Fibroblast of pulmonary artery (primary cell): Measurements from ENCODE around the gene SLC35D2.

Source experiments
- DNase-seq: peaks from one replicate; pipeline ENCODE4 v3.0.0-alpha.2; 2010; ENCODE audit warnings: low read depth
- H3K4me3 ChIP-seq: replicated peaks from 2 replicates; pipeline ENCODE4 v1.5.1; 2011; ENCODE audit warnings: low read depth, mild to moderate bottlenecking, control low read depth, low read length, moderate library complexity
- TF ChIP-seq, protein P1 (sequence below): IDR thresholded peaks from 2 replicates; pipeline ENCODE4 v1.5.1; 2011; ENCODE audit warnings: mild to moderate bottlenecking, control low read depth, low read length, inconsistent platforms; ENCODE audit errors: missing control alignments

Gene SLC35D2

DNA sequence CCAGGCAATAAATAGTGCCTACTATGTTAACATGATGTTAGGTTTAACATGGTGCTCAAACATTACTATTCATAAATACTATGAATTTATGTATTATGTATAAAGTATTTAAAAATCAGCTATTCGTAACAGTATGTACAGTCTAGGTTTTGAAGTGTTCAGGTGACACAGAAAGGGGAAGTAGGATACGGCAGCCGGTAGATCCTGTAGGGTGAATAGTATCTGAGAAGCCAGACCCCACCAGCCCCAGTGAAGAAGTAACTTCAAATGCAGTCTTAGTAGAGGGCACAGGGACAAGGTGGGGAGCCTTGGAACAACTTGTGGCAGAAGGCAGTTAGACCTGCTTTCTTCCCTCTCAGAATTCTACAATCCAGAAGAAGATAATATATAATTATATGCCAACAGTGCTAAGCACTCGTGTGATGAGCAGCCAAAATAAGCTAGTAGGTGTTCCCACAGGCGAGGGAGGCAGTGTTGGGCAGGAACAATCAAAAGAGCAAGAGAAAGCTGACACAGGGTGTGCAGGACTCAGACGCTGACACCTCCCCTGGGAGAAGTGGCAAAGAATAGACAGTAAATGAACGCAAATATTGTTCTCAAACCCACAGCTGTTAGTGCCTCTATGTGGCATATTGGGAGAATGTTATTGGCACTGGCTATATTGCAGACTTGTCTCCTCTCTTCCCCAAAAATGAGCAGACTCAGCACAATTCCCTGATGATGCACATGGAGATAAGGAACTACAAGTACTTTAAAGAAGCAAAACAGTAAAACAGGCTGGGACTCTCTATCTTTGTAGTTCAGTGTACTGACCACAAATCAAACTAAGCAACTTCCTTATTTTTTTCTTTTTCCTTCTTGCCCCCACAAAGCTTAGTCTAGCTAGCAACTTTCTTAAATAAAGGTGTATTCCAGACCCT lies 30.1 kb upstream of the SLC35D2 start:
- TF ChIP-seq, protein P1, sequence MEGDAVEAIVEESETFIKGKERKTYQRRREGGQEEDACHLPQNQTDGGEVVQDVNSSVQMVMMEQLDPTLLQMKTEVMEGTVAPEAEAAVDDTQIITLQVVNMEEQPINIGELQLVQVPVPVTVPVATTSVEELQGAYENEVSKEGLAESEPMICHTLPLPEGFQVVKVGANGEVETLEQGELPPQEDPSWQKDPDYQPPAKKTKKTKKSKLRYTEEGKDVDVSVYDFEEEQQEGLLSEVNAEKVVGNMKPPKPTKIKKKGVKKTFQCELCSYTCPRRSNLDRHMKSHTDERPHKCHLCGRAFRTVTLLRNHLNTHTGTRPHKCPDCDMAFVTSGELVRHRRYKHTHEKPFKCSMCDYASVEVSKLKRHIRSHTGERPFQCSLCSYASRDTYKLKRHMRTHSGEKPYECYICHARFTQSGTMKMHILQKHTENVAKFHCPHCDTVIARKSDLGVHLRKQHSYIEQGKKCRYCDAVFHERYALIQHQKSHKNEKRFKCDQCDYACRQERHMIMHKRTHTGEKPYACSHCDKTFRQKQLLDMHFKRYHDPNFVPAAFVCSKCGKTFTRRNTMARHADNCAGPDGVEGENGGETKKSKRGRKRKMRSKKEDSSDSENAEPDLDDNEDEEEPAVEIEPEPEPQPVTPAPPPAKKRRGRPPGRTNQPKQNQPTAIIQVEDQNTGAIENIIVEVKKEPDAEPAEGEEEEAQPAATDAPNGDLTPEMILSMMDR = no peak
- no peak overlapping the region for H3K4me3 ChIP-seq
- DNase-seq = no peak

DNA sequence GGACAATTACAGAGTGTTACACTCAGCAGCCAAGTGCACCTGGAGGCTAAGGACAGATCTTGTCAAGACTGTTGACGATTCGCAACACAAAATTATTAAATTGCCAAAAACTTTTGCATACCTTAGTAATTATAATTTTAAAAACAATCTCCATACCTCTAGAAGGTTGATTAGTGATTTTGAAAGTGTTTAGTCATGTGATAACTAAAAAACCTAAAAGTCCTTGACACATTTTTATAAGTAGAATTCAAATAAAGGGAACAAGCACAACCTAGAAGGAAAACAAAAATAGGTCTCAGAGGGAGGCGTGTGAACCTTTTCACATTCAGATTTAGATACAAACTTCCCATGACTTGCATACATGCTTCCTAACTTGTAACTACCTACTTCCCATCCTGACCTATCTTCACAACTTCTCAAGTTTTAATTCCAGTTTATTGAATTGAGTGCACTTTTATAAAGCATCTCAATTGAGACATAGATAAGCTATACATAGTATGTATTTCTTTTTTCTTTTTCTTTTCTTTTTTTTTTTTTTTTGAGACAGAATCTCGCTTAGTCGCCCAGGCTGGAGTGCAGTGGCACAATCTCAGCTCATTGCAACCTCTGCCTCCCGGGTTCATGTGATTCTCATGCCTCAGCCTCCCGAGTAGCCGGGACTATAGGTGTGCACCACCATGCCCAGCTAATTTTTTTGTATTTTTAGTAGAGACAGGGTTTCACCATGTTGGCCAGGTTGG lies 28.8 kb upstream of the SLC35D2 start:
- DNase-seq = no peak
- H3K4me3 ChIP-seq = no peak overlapping the region
- TF ChIP-seq, protein P1 = no peak

DNA sequence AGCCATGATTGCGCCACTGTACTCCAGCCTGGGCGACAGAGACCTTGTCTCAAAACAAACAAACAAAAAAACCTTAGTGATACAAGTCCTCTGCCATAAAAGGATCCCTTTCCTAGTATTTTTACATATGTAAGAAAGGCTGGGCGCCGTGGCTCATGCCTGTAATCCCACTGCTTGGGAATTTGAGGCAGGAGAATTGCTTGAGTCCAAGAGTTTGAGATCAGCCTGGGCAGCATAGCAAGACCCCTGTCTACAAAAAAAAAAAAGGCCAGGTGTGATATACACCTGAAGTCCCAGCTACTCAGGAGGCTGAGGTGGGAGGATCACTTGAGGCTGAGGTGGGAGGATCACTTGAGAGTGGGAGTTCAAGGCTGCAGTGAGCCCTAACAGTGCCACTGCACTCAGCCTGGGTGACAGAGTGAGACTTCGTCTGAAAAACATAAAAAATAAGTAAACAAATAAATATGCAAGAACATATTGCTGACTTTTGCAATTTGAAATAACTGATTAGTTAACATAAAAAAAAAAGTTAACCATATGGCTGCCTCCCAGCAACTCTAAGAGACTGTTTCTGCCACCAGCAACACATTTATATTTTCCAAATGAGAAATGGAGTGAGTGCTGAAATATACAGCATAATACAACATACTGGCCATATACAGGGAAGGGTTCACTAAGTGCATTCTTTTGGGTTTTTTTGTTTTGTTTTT lies 27.8 kb upstream of the SLC35D2 start:
- TF ChIP-seq, protein P1 = no peak
- DNase-seq = no peak
- H3K4me3 ChIP-seq = no peak overlapping the region

DNA sequence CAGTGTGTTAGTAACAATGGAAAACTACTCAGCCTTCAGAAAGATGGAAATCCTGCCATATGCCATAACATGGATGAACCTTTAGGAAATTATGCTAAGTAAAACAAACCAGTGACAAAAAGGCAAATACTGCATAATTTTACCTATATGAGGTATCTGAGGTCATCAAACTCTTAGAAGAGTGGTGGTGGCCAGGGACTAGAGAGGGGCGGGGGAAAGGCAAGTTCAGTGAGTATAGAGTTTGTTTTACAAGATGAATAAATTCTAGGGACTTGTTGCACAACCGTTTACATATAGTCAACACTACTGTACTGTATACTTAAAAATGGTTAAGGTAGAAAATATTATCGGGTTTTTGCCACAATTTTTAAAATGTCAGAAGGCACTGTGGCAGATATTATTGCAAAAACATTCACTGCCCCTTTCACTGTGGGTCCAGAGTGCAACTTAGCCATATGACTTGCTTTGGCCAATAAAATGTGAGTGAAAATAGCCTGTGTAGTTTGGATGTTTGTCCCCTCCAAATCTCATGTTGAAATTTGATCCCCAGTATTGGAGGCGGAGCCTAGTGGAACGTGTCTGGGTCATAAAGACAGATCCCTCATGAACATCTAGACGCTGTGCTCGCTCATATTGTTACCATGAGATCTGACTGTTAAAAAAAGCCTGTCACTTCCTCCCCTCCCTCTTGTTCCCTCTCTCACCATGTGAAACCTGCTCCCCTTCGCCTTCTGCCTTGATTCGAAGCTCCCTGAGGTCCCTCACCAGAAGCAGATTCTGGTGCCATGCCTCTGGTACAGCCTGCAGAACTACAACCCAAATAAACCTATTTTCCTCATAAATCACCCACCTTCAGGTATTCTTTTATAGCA lies 25.1 kb upstream of the SLC35D2 start:
- H3K4me3 ChIP-seq = no peak overlapping the region
- TF ChIP-seq, protein P1 = no peak
- DNase-seq = no peak

DNA sequence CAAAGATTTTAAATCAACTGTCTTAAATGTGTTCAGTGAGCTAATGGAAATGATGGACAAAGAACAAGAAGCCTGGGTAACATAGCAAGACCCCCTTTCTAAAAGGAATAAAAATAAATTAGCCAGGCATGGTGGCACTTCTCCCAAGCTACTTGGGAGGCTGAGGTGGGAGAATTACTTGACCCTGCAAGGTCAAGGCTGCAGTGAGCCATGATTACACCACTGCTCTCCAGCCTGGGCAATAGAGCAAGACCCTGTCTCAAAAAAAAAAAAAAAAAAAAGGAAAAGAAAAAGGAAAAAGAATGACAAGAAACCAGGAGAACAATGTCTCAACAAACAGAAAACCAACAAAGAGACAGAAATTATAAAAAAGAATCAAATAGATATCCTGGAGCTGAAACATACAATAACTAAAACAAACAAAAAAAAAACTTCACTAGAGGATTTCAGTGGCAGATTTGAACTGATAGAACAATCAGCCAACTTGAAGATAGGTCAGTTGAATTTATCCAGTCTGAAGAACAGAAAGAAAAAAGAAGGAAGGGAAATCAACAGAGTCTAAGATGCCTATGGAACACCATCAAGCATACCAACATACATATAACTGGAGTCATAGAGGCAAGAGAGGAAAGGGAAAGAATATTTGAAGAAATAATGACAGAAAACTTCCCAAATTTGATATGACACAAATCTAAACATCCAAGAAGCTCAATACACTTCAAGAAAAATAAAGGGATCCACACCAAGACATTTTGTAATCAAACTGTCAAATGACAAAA lies 16.8 kb upstream of the SLC35D2 start:
- H3K4me3 ChIP-seq = no peak overlapping the region
- TF ChIP-seq, protein P1 = no peak
- DNase-seq = no peak

DNA sequence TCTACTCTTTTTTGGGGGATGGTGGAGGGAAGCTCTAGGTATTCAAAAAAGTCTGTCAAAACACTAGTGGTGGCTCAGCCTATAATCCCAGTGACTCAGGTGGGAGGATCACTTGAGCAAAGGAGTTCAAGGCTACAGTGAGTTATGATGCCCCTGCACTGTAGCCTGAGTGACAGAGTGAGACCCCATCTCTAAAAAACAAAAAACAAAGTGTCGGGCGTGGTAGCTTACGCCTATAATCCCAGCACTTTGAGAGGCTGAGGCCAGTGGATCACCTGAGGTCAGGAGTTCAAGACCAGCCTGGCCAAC lies 15.8 kb upstream of the SLC35D2 start:
- H3K4me3 ChIP-seq = no peak overlapping the region
- no peak for DNase-seq
- TF ChIP-seq, protein P1 = no peak
